Suppressor macrophage treated with lipopolysaccharide for 4 hours (primary cell): Measurements from ENCODE around the gene TP53INP2.

ENCODE experiments used
- DNase-seq: peaks from one replicate; pipeline ENCODE4 v3.0.0-alpha.2; 2020

The TP53INP2 gene

DNA sequence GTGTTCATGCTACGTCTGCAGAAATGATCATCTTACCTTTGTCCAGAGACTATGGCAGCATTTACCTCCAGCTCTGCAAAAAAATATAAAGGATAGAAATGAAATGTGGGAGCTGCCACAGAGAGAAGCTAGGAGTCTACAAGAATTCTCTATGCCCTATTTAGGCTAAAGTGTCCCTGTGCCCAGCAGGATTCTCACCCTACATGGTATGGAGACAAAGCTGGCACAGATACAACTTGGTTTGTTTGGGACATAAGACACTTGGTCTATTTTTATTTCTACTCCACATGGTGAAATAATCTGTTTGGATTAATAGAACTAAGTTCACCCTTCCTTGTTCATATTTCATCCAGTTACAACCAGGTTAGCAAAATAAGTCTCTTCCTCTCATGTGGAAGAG, 28.4 kb downstream of the TP53INP2 start:
- DNase-seq = no peak

DNA sequence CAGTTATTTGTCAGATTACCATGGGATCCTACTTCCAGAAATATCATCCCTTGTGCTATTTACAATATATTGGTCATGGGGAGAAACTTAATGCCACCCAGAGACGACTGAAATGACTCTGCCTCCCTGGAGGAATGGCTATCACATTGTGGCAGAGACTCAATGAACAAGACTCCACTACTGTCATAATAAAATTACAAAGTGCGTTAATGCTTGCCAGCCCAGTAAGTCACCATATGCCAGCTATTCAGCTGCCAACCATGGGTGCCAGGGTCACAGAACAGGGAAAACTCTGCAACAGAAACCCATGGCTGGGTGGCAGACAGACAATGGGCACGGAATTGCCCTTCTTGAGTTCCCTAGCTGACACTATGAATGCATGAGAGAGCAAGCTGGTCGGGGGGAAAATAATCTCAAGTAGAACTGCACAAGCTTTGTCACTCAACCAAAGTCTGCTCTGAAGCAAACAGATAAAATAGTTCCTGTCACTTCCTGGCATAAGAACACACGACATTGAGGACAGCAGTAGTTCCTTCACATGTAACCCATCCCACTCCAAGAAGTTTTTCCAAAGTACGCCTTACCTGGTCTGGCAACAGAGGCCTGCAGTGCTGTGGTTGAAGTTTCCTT, 32.1 kb downstream of the TP53INP2 start:
- no peak for DNase-seq

DNA sequence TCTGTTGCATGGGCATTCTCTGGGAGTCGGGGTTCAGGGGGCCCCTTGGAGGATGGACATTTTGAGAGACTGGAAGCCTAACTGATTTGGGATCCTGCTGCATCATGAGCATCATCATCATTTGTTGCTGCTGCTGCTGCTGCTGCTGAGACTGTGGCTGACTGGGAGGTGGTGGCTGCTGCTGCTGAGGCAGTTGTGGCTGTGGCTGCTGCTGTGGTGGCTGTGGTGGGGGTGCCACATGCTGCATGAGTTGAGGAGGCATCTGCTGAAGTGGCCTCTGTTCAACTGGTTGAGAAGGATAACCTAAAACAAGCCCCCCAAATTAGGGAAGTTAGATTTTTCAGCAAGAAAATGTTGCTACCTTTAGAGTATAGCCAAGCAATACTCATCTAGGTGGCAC, 38.9 kb downstream of the TP53INP2 start:
- no peak for DNase-seq

DNA sequence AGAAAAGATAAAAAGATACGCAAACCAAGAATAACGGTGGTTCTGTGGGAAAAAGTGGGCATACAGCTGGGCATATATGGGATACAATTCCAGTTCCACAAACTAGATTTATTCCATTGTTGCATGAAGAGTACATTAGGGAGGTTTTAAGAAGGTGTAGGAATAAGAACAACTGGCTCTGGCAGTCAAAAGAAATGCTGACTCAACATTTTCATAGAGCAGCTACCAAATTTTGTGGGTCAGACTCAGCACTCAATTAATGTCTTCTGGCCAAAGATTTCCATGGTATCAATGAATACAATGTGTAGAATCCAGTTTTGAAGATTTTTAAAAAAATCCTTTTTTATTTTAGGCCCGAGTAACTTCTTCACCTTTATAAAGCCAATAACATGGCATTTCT, 40.2 kb downstream of the TP53INP2 start:
- DNase-seq = no peak

DNA sequence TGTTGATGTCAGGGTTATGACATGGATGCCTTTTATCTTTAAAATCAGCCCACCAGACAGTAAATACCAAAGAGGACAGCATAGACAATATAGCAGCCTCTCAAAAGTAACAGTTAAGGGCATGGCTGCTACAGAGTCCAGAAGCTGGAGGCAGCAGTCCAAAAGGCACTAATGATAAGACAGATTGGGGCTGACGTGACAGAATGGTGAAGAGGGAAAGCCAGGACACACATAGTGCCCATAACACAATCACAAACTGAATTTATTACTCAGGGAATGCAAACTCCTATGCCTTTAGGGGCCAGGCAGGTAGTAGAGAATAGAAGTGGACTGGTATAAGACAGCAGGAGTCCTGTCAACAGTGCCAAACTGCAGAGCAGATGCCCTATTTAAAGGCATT, 40.7 kb downstream of the TP53INP2 start:
- no peak for DNase-seq

DNA sequence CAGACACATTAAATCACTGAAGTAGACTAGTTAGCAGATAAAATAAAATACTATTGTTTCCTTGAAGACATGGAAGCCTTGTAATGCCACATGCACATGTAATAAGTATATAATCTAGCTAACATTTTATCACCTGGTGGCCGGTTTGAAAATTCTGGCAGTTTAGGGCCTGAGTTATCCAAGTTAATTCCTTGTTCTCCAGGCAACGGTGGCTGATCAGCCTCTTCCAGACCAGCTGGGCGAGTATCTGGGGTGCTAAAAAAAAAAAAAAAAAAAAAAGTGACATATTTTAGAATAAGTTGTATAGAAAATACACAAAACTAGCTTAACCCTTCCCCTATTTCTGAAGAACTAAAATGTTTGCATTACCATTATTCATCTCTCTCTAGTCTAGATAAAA, 42.5 kb downstream of the TP53INP2 start:
- DNase-seq = no peak

DNA sequence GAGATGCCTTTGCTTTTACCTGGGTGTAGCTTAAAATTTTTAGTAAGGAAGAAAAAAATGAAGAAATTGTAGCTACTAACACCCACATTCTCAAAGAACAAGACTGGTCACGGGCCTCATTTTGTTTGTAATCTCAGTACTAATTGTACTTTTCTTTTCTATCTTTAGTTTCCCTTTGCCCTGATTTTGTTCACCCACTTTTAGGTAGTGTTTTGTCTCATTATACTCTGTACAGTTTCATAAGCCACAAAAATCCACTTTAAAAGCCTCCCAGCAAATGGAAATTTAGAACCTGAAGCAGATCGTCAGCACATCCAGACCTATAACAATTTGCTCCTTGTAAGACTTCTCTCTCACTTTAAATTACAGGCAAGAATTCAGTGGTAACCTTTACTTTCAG, 43.3 kb downstream of the TP53INP2 start:
- DNase-seq = no peak

DNA sequence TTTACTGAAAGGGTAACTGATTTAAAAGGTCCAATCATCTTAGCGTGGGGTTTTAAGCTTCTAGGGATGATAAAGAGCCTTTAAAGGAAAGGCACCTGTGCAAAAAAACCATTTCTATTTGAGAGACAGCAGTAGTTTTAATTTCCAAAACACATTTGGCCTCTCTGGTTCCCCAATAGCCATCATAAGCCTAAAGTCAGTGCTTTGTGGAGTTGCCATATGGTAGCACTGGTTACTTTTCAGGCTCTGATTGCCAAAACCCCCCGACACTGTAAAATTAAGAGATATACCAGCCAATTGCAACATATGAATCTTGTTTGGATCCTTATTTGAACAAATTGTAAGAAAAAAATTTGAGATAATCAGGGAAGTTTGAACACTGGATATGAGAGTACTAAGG, 44.6 kb downstream of the TP53INP2 start:
- DNase-seq = no peak

DNA sequence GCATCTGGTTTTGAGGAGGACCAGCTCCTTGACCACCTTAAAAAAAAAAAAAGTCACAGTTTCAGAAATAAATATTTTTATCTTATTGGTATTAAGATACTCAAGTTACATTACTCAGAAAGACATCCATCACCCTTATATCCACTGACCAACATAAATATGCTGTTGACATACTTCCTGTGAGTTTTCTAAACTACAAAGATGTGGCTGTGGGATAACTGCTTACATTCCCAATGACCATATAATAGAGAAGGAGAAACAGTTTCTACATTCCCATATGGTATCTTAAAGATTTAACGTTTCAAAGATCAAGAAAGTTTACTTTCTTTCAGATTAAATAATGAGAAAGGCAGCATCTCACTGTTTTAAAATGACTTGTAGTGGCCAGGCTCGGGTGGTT, 46.3 kb downstream of the TP53INP2 start:
- no peak for DNase-seq

DNA sequence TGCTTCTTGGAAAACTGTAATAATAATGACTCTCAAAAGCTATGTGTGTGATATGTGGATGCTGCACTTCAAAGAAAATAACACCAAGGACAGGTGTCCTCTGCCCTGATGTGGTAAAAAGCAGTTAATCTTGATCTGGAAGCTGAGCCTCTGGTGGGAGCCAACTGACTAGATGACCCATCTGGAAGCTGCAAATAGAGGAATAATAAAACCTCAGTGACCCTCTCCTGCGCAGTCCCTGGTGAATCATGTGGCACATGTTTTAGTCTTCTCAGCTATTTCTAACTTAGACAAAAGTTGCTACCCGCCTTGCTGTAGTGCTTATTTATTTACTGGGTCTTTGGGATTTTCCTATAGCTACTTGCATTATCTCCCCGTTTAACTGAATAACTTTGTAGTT, 47.3 kb downstream of the TP53INP2 start:
- DNase-seq = no peak

DNA sequence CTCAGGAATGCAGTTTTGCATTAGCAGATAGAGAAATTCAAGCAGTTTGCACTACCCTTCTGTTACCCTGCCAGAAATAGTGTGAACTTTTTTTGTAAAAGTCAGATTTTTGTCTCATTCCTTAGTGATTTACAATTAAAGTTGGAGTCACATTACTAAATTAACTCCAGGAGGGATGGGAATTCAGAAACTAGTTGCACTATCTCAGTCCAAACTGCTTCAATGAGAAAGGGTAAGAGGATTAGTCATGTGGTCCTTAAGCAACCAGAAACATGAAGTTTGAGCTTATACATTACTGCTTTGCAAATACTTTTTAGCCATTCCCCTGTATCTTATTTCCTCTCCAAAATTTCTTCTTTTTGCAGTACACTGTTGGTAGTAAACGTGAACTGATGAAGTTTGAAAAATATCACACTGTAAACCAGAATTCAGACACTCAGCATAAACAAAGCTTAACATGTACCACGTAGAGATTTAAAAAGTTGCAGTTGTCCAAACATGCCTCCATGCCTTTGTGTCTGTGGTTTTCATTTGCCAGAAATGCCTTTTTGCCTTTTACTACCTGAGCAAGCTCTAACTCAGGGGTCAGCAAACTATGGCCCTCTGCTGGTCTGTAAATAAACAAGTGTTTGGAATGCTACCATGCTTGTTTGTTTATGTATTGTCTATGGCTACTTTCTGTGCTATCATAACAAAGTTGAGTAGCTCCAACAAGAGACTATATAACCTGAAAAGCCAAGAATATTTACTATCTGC, 49.7 kb downstream of the TP53INP2 start:
- DNase-seq = no peak

DNA sequence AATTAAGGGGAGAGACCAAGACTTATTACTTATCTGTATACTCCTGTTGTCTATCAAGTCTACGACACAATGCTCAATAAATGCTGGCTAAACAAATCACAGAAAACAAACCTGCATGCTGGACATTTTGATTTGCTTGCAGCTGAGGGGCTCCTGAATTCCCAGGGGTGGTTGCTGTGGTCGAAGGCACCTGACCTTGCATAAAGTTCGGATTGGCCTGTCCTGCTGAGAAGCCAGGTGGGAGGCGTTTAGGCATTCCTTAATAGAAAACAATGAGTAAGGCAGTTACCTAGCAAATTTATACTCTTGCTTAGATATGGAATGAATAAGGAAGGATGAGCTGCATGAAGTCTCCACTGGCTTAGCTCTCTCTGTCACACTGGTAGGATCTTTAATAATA, 50.5 kb downstream of the TP53INP2 start:
- no peak for DNase-seq

DNA sequence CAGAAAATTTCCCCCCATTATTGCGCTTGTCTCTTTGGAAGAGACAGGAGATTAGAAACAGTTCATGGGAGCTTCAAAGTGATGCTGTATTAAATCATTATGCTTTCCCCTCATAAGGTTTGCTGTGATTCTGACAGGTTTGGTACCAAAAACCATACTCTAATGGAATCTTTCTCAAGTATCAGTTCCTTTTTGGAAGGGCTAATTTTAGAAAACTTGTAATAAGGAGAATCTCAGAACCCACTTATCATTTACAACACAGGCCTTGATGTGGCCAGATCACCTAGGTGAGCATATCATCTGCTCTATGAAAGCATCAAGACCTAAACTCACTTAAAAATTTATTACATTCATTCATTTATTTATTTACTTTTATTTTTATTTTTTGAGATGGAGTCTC, 51.2 kb downstream of the TP53INP2 start:
- no peak for DNase-seq

DNA sequence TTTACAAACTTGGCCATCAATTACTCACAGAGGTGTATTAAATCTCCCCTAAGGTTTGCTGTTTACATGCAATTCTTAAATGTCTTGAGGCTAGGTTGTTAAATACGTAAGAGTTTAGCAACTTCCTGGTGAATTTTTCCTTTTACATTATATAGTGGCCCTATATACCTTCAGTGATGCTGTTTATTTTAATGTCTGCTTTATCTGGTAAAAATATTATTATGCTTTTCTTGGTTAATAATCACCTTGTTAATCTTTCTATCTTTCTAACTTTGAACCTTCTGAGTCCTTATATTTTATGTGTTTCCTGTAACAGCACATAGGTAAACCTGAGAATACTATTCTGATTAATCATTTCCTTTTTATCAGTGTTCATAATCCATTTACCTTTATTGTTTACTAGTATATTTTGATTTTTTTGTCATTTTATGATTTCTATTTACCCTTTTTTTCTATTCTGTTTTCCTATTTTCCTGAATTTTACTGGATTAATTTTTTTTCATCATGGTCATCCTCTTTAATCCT, 57.9 kb downstream of the TP53INP2 start:
- no peak for DNase-seq
